Measurements from ENCODE around the gene PDE6B. TPM values are rescaled to one million over a fixed set of nuclear protein-coding genes. Genes with fewer than 3 reads are reported as not detected.

PDE6B gene
- total RNA-seq, 1 donor: under 0.01 TPM

DNA sequence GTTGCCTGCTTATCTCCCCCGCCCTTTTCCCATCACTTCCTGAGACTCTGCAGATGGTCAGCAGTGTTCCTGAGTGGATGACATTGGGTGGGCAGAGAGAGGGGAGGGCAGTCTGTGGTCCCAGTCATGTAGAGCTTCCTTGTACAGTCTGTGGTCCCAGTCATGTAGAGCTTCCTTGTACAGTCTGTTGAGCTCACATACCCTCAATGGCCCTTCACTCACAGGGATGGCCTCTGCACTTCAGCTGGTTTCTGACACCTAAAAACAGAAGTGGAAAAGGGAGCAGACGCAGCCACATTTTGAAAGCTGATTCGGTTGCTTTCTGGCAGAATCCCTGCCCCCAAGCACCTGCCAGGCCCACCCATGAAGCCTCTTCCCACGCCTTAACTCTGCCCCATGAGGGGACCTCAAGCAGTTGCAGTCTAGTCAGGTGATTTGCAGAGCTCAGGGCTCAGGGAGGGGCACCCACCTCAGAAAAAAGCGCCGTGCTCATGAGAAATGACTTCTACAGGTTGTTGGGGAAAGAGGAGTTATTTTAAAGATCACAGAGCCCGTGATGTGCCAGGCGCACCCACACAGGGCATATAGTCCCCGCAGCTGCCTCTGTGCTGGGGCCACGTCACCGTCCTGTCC is 45.7 kb upstream of the PDE6B start:
- H3K4me3 ChIP-seq (ENCODE audit: low read depth, low read length): no peak overlapping the region
- DNase-seq (ENCODE audit: low read depth): no peak
- TF ChIP-seq, protein P1, sequence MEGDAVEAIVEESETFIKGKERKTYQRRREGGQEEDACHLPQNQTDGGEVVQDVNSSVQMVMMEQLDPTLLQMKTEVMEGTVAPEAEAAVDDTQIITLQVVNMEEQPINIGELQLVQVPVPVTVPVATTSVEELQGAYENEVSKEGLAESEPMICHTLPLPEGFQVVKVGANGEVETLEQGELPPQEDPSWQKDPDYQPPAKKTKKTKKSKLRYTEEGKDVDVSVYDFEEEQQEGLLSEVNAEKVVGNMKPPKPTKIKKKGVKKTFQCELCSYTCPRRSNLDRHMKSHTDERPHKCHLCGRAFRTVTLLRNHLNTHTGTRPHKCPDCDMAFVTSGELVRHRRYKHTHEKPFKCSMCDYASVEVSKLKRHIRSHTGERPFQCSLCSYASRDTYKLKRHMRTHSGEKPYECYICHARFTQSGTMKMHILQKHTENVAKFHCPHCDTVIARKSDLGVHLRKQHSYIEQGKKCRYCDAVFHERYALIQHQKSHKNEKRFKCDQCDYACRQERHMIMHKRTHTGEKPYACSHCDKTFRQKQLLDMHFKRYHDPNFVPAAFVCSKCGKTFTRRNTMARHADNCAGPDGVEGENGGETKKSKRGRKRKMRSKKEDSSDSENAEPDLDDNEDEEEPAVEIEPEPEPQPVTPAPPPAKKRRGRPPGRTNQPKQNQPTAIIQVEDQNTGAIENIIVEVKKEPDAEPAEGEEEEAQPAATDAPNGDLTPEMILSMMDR (IDR thresholded peaks at IDR 0.05; ENCODE audit: insufficient read depth, low read depth, low read length): no peak

DNA sequence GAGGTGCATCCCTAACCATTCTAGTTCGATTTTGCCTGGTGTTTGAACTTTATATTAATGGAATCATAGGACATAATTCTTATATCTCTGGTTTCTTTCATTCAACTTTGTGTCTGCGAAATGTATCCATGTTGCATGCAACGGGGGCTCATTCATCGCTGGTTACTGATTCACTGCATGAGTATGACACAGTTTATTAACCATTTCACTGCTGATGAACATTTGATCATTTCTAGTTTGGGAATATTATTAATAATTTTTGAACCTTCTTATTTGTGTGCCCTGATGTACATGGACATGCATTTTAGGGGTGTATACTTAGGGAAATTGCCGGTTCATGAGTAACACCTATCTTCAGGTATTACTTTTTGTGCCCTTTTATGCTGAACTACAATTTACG is 44.2 kb upstream of the PDE6B start:
- no peak for DNase-seq (ENCODE audit: low read depth)
- TF ChIP-seq, protein P1 (IDR thresholded peaks at IDR 0.05; ENCODE audit: insufficient read depth, low read depth, low read length): no peak
- no peak overlapping the region for H3K4me3 ChIP-seq (ENCODE audit: low read depth, low read length)

DNA sequence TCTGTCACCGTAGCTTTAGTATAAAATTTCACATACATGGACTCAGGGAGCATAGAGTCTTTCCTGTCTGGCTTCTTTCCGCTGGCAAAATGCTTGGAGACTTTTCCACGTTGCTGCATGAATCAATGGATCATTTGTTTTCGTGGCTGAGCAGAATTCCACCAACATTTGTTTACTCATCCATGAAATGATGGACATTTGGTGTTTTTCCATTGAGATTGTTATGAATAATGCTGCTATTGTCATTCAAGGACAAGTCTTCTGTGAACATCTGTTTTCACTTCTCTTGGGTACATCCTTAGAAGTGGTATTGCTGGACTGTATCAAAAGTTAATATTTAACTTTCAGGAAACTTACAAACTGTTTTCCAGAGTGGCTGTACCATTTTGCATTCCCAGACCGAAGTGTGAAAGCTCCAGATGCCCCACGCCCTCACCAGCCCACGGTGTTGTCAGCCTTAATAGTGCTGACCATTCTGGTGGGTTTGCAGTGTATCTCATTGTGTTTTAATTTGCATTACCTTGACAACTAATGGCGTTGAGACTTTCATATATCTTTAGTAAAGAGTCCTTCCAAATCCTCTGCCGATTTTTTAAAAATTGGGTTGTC is 43.5 kb upstream of the PDE6B start:
- TF ChIP-seq, protein P1 (IDR thresholded peaks at IDR 0.05; ENCODE audit: insufficient read depth, low read depth, low read length): no peak
- DNase-seq (ENCODE audit: low read depth): no peak
- no peak overlapping the region for H3K4me3 ChIP-seq (ENCODE audit: low read depth, low read length)

DNA sequence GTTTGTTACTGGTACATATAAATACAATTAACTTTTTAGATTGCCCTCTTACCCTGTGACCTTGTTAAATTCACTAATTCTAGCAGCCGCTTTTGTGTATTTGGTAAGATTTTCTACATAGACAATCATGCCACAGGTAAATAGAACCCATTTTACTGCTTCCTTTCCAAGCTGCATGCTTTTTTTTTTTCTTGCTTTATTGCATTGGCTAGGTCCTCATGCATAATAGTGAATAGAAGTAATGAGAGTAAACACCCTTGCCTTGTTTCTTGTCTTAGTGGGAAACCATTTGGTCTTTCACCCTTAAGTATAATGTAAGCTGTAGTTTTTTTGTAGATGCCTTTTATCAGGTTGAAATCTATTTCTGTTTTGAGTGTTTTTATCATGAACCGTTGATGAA is 41.6 kb upstream of the PDE6B start:
- TF ChIP-seq, protein P1 (IDR thresholded peaks at IDR 0.05; ENCODE audit: insufficient read depth, low read depth, low read length): no peak
- no peak overlapping the region for H3K4me3 ChIP-seq (ENCODE audit: low read depth, low read length)
- DNase-seq (ENCODE audit: low read depth): no peak

DNA sequence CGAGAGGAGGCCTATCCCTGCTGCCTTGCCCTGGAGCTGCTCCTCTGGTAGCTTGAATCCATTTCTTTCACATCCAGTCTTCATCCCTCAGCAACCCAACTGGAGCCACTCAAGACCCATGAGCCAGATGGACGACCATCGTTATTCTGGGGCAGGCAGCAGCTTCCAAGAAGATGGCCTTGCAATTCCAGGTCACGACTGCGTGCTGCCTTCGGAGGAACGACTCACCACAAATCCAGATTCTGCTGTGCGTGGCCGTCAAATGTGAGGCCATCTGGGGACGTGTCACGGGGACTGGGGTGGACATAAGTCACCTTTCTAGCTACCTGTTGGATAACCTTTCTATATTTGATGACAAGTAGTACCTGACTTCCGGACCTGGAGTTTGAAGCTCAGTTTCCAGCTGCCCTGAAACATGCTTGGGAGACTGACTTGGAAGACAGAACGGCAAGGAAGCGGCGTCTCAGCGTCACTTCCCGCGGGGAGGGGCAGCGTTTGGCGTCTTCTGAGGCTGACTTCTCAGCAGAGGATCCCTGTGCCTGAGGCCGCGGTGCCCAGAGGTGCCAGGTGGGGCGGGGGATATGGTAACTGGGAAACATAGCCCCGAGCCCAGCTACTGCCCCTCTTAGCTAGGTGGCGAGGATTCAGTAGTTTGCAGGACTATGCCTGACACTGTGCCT is 37.6 kb upstream of the PDE6B start:
- no peak overlapping the region for H3K4me3 ChIP-seq (ENCODE audit: low read depth, low read length)
- no peak for DNase-seq (ENCODE audit: low read depth)
- TF ChIP-seq, protein P1 (IDR thresholded peaks at IDR 0.05; ENCODE audit: insufficient read depth, low read depth, low read length): no peak

DNA sequence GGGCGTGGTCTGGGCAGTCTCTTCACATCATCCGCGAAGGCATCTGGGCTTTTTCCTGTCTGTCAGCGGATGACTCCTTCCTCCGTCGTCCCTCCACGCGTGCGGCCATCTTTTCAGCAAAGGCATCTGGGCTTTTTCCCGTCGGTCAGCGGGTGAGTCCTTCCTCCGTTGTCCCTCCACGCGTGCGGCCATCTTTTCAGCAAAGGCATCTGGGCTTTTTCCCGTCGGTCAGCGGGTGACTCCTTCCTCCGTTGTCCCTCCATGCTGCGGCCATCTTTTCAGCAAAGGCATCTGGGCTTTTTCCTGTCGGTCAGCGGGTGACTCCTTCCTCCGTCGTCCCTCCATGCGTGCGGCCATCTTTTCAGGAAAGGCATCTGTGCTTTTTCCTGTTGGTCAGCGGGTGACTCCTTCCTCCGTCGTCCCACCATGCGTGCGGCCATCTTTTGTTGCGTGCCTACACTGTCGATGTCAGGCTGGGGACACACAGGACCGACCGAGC is 37.0 kb upstream of the PDE6B start:
- DNase-seq (ENCODE audit: low read depth): no peak
- TF ChIP-seq, protein P1 (IDR thresholded peaks at IDR 0.05; ENCODE audit: insufficient read depth, low read depth, low read length): no peak
- H3K4me3 ChIP-seq (ENCODE audit: low read depth, low read length): no peak overlapping the region

All from fibroblast of villous mesenchyme (primary cell).